ENCODE measurements around the gene COL5A2.

COL5A2 gene

GRCh38 chr2:189056200-189057106, 123.1 kb downstream of the COL5A2 start:
- ATAC-seq (ENCODE audit: low read depth) (no peak), DNase-seq (ENCODE audit: low spot score in 2 of 2) (no peak)
- Mint-ChIP-seq H3K27me3 (no peaks in the 10 kb centered on the region), H3K27ac (no peak overlapping the region), H3K36me3 (no peaks in the 10 kb centered on the region), H3K4me1 (no peaks in the 10 kb centered on the region), H3K4me3 (no peak overlapping the region), H3K9me3 (no peaks in the 10 kb centered on the region)

- Mint-ChIP-seq H3K9me3 (no peaks in the 10 kb centered on the region), H3K27ac (no peak overlapping the region), H3K36me3 (no peaks in the 10 kb centered on the region), H3K27me3 (no peaks in the 10 kb centered on the region), H3K4me3 (no peak overlapping the region), H3K4me1 (peaks cover 2% of the 10 kb centered on the region)
- DNase-seq (ENCODE audit: low spot score in 2 of 2) (no peak), ATAC-seq (ENCODE audit: low read depth) (no peak)
Measured at GRCh38 chr2:189050165-189050712, 129.3 kb downstream of the COL5A2 start.

GRCh38 chr2:189049709-189050164, 129.8 kb downstream of the COL5A2 start:
- ATAC-seq (ENCODE audit: low read depth) = no peak
- no peak for DNase-seq (ENCODE audit: low spot score in 2 of 2)
- peaks cover 2% of the 10 kb centered on the region for H3K4me1 Mint-ChIP-seq
- H3K9me3 Mint-ChIP-seq = no peaks in the 10 kb centered on the region
- no peak overlapping the region for H3K27ac Mint-ChIP-seq
- no peaks in the 10 kb centered on the region for H3K36me3 Mint-ChIP-seq
- H3K27me3 Mint-ChIP-seq = no peaks in the 10 kb centered on the region
- H3K4me3 Mint-ChIP-seq = no peak overlapping the region

GRCh38 chr2:189048189-189048588, 131.4 kb downstream of the COL5A2 start:
- H3K27ac Mint-ChIP-seq = no peak overlapping the region
- no peak for ATAC-seq (ENCODE audit: low read depth)
- DNase-seq (ENCODE audit: low spot score in 2 of 2) = no peak
- H3K36me3 Mint-ChIP-seq = no peaks in the 10 kb centered on the region
- no peaks in the 10 kb centered on the region for H3K9me3 Mint-ChIP-seq
- H3K4me3 Mint-ChIP-seq = no peak overlapping the region
- H3K4me1 Mint-ChIP-seq = peaks cover 2% of the 10 kb centered on the region
- no peaks in the 10 kb centered on the region for H3K27me3 Mint-ChIP-seq

GRCh38 chr2:189047171-189047888, 132.2 kb downstream of the COL5A2 start:
- Mint-ChIP-seq H3K27ac (no peak overlapping the region), H3K9me3 (no peaks in the 10 kb centered on the region), H3K4me3 (no peak overlapping the region), H3K27me3 (no peaks in the 10 kb centered on the region), H3K4me1 (peaks cover 2% of the 10 kb centered on the region), H3K36me3 (no peaks in the 10 kb centered on the region)
- DNase-seq (ENCODE audit: low spot score in 2 of 2) (no peak), ATAC-seq (ENCODE audit: low read depth) (no peak)

- no peak overlapping the region for H3K27ac Mint-ChIP-seq
- H3K9me3 Mint-ChIP-seq = no peaks in the 10 kb centered on the region
- no peaks in the 10 kb centered on the region for H3K27me3 Mint-ChIP-seq
- no peak for ATAC-seq (ENCODE audit: low read depth)
- H3K4me3 Mint-ChIP-seq = no peak overlapping the region
- no peaks in the 10 kb centered on the region for H3K36me3 Mint-ChIP-seq
- peaks cover 2% of the 10 kb centered on the region for H3K4me1 Mint-ChIP-seq
- DNase-seq (ENCODE audit: low spot score in 2 of 2) = no peak
Measured at GRCh38 chr2:189046320-189046719, 133.2 kb downstream of the COL5A2 start.

- Mint-ChIP-seq H3K27ac (no peak overlapping the region), H3K4me3 (no peak overlapping the region), H3K27me3 (no peaks in the 10 kb centered on the region), H3K9me3 (no peaks in the 10 kb centered on the region), H3K36me3 (no peaks in the 10 kb centered on the region), H3K4me1 (peaks cover 2% of the 10 kb centered on the region)
- ATAC-seq (ENCODE audit: low read depth) (no peak), DNase-seq (ENCODE audit: low spot score in 2 of 2) (no peak)
Measured at GRCh38 chr2:189045836-189046235, 133.7 kb downstream of the COL5A2 start.

GRCh38 chr2:189037518-189037917, 142.0 kb downstream of the COL5A2 start:
- H3K9me3 Mint-ChIP-seq = no peaks in the 10 kb centered on the region
- no peaks in the 10 kb centered on the region for H3K27me3 Mint-ChIP-seq
- ATAC-seq (ENCODE audit: low read depth) = no peak
- no peak overlapping the region for H3K27ac Mint-ChIP-seq
- no peaks in the 10 kb centered on the region for H3K4me1 Mint-ChIP-seq
- no peak for DNase-seq (ENCODE audit: low spot score in 2 of 2)
- H3K4me3 Mint-ChIP-seq = no peak overlapping the region
- H3K36me3 Mint-ChIP-seq = no peaks in the 10 kb centered on the region

GRCh38 chr2:189024901-189025618, 154.5 kb downstream of the COL5A2 start:
- no peaks in the 10 kb centered on the region for H3K9me3 Mint-ChIP-seq
- H3K4me3 Mint-ChIP-seq = no peak overlapping the region
- ATAC-seq (ENCODE audit: low read depth) = no peak

GRCh38 chr2:189022492-189022891, 157.1 kb downstream of the COL5A2 start:
- H3K9me3 Mint-ChIP-seq = no peaks in the 10 kb centered on the region
- DNase-seq (ENCODE audit: low spot score in 2 of 2) = no peak

More at GRCh38 chr2:189024901-189025618, 154.5 kb downstream of the COL5A2 start:
- no peak for DNase-seq (ENCODE audit: low spot score in 2 of 2)
- Mint-ChIP-seq H3K4me1 (no peaks in the 10 kb centered on the region), H3K27me3 (no peaks in the 10 kb centered on the region), H3K36me3 (no peaks in the 10 kb centered on the region), H3K27ac (no peak overlapping the region)

GRCh38 chr2:189022053-189022481, 157.5 kb downstream of the COL5A2 start:
- H3K4me3 Mint-ChIP-seq = no peak overlapping the region
- no peaks in the 10 kb centered on the region for H3K36me3 Mint-ChIP-seq
- no peak overlapping the region for H3K27ac Mint-ChIP-seq
- ATAC-seq (ENCODE audit: low read depth) (no peak), DNase-seq (ENCODE audit: low spot score in 2 of 2) (no peak)
- H3K9me3 Mint-ChIP-seq = no peaks in the 10 kb centered on the region
- H3K27me3 Mint-ChIP-seq = no peaks in the 10 kb centered on the region
- H3K4me1 Mint-ChIP-seq = no peaks in the 10 kb centered on the region

More at GRCh38 chr2:189022492-189022891, 157.1 kb downstream of the COL5A2 start:
- ATAC-seq (ENCODE audit: low read depth) = no peak
- H3K27me3 Mint-ChIP-seq = no peaks in the 10 kb centered on the region
- no peak overlapping the region for H3K27ac Mint-ChIP-seq
- no peak overlapping the region for H3K4me3 Mint-ChIP-seq
- H3K36me3 Mint-ChIP-seq = no peaks in the 10 kb centered on the region
- no peaks in the 10 kb centered on the region for H3K4me1 Mint-ChIP-seq

GRCh38 chr2:189020179-189020578, 159.4 kb downstream of the COL5A2 start:
- H3K27ac Mint-ChIP-seq = no peak overlapping the region

GRCh38 chr2:189018631-189019030, 160.9 kb downstream of the COL5A2 start:
- H3K27me3 Mint-ChIP-seq = no peaks in the 10 kb centered on the region
- no peak overlapping the region for H3K27ac Mint-ChIP-seq
- DNase-seq (ENCODE audit: low spot score in 2 of 2) (no peak), ATAC-seq (ENCODE audit: low read depth) (no peak)
- no peaks in the 10 kb centered on the region for H3K36me3 Mint-ChIP-seq
- no peak overlapping the region for H3K4me3 Mint-ChIP-seq
- H3K9me3 Mint-ChIP-seq = no peaks in the 10 kb centered on the region
- no peaks in the 10 kb centered on the region for H3K4me1 Mint-ChIP-seq

More at GRCh38 chr2:189020179-189020578, 159.4 kb downstream of the COL5A2 start:
- no peaks in the 10 kb centered on the region for H3K27me3 Mint-ChIP-seq
- H3K36me3 Mint-ChIP-seq = no peaks in the 10 kb centered on the region
- no peak for ATAC-seq (ENCODE audit: low read depth)
- no peak overlapping the region for H3K4me3 Mint-ChIP-seq
- H3K4me1 Mint-ChIP-seq = no peaks in the 10 kb centered on the region
- DNase-seq (ENCODE audit: low spot score in 2 of 2) = no peak
- no peaks in the 10 kb centered on the region for H3K9me3 Mint-ChIP-seq

All from memory B cell (primary cell).